ENCODE results near the gene EIF4EBP3. TPM values are rescaled to one million over a fixed set of nuclear protein-coding genes. Genes with fewer than 3 reads are reported as not detected.

Gene EIF4EBP3
- total RNA-seq, 1 experiment from 2014 or later = 7.7 TPM

DNA sequence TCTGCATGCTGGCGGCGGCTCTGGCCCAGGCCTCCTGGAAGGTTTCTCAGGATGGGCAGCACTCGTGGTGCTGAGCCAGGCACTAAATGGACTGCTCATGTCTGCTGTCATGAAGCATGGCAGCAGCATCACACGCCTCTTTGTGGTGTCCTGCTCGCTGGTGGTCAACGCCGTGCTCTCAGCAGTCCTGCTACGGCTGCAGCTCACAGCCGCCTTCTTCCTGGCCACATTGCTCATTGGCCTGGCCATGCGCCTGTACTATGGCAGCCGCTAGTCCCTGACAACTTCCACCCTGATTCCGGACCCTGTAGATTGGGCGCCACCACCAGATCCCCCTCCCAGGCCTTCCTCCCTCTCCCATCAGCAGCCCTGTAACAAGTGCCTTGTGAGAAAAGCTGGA lies 20.4 kb downstream of the EIF4EBP3 start:
- no peaks in the 10 kb centered on the region for H3K27me3 ChIP-seq (ENCODE audit: insufficient read depth, low read length)
- no peaks in the 10 kb centered on the region for H3K9me3 ChIP-seq (ENCODE audit: control insufficient read depth, low read depth, low read length)
- H3K14ac ChIP-seq (ENCODE audit: insufficient read depth, low read length) = no peak overlapping the region
- Mint-ChIP-seq H3K4me3 (no peak overlapping the region), H3K27me3 (ENCODE audit: low read depth) (no peaks in the 10 kb centered on the region), H3K9me3 (no peaks in the 10 kb centered on the region; a peak in 2 of 5 replicates), H3K36me3 (ENCODE audit: insufficient read depth in 1 of 3, low read depth in 3 of 3) (peaks cover 9 to 33% (median 22%) of the 10 kb centered on the region in 3 experiments), H3K4me1 (peaks cover 14 to 18% of the 10 kb centered on the region in 2 experiments), H3K27ac (no peak overlapping the region)
- H3K4me2 ChIP-seq (ENCODE audit: insufficient read depth, insufficient read length, low read length) = no peak overlapping the region
- no peaks in the 10 kb centered on the region for H3K79me1 ChIP-seq (ENCODE audit: insufficient read depth, low read depth, low read length, poor library complexity, severe bottlenecking)
- TF ChIP-seq, protein P1, sequence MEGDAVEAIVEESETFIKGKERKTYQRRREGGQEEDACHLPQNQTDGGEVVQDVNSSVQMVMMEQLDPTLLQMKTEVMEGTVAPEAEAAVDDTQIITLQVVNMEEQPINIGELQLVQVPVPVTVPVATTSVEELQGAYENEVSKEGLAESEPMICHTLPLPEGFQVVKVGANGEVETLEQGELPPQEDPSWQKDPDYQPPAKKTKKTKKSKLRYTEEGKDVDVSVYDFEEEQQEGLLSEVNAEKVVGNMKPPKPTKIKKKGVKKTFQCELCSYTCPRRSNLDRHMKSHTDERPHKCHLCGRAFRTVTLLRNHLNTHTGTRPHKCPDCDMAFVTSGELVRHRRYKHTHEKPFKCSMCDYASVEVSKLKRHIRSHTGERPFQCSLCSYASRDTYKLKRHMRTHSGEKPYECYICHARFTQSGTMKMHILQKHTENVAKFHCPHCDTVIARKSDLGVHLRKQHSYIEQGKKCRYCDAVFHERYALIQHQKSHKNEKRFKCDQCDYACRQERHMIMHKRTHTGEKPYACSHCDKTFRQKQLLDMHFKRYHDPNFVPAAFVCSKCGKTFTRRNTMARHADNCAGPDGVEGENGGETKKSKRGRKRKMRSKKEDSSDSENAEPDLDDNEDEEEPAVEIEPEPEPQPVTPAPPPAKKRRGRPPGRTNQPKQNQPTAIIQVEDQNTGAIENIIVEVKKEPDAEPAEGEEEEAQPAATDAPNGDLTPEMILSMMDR (conservative IDR thresholded peaks at IDR 0.05) = no peak
- H2AK5ac ChIP-seq (ENCODE audit: insufficient read length, low read length) = no peak overlapping the region
- no peak overlapping the region for H3K18ac ChIP-seq (ENCODE audit: insufficient read length, low read depth, low read length)
- H3K9ac ChIP-seq (ENCODE audit: extremely low read depth, insufficient read length, low read length) = no peak overlapping the region
- no CpG with 5 or more reads among the region's 13 CpGs for WGBS (ENCODE audit: extremely low coverage, insufficient read length, low lambda C conversion rate)
- peaks cover 10% of the 10 kb centered on the region for H3K23me2 ChIP-seq (ENCODE audit: insufficient read length, low read depth, low read length, poor library complexity, severe bottlenecking)
- H3K79me2 ChIP-seq (ENCODE audit: insufficient read depth, low read length) = no peaks in the 10 kb centered on the region
- no peak for DNase-seq
- no peak overlapping the region for H3T11ph ChIP-seq (ENCODE audit: low read length)
- peaks cover 4% of the 10 kb centered on the region; the same call in 1 of the 2 replicates for H3K4me1 ChIP-seq (ENCODE audit: insufficient read depth, low read length)
- H2AFZ ChIP-seq (ENCODE audit: low read length) = no peak overlapping the region
- no peaks in the 10 kb centered on the region for H4K20me1 ChIP-seq (ENCODE audit: control insufficient read depth, insufficient read depth, insufficient read length)
- H4K5ac ChIP-seq (ENCODE audit: insufficient read length, low read depth, low read length) = no peak overlapping the region
- no peak overlapping the region for H3K27ac ChIP-seq (ENCODE audit: insufficient read length, low read depth, low read length)
- H4K91ac ChIP-seq (ENCODE audit: insufficient read length, low read depth, low read length) = no peak overlapping the region
- no peak overlapping the region for H2BK15ac ChIP-seq (ENCODE audit: low read depth, low read length)
- no peak overlapping the region for H4K8ac ChIP-seq (replicated peaks; ENCODE audit: insufficient read length, low read depth, low read length)
- no peak overlapping the region for H3K4ac ChIP-seq (ENCODE audit: low read depth, low read length)
- no peak overlapping the region for H3K56ac ChIP-seq (ENCODE audit: insufficient read length, low read depth, low read length)
- no peak overlapping the region for H2BK12ac ChIP-seq (ENCODE audit: insufficient read length, low read depth, low read length)
- no peak overlapping the region for H3K23ac ChIP-seq (ENCODE audit: insufficient read length, low read depth, low read length)
- no peak overlapping the region for H2BK120ac ChIP-seq (ENCODE audit: low read depth, low read length, poor library complexity, severe bottlenecking)
- H2BK20ac ChIP-seq (ENCODE audit: low read depth, low read length, poor library complexity, severe bottlenecking) = no peak overlapping the region
- no peak overlapping the region for H2BK5ac ChIP-seq (ENCODE audit: insufficient read length, low read length)
